ENCODE data around the gene PTPRG. TPM values are rescaled to one million over a fixed set of nuclear protein-coding genes. Genes with fewer than 3 reads are reported as not detected.

The PTPRG gene
- total RNA-seq, 2 donors from 2014 or later, result not detected

DNA sequence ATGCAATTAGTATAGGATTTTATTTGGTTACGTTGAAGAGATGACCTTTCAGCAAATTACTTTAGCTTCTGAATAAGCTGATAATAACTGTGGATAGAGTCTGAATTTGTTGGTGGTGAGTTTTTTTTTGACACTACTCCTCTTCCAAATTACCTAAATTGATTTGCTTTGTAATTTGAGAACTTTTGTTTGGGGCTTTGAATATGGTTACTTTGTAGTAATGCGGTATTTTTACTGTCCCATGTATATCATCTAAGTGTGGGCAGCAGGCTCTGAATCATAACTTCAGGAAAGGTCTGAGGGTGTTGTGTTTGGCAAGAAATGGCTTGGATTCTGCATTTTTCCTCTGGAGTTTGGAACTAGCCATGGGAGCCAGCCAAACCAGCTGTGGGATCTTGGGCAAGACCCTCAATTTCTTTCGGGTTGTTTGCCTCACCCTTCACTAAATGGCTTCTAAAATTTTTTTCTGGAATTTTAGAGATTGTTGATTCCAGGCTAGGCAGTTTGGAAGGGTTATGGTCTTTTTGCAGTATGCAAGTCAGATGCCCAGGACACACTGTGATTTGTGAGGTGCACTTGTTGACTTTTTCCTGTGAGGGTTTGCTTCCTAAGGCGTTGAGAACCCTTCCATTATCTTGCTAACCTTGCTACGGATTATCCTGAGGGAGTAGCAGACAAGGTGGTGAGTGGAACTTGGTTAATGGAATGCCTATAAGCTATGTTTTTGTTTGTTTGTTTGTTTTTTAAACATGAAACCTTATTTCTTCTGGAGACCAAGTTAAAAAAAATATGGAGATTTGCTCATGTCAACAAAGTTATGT is 10.4 kb downstream of the PTPRG start:
- ATAC-seq (replicated peaks), result no peak
- Mint-ChIP-seq H3K4me3 (no peak overlapping the region), H3K27me3 (no peaks in the 10 kb centered on the region), H3K36me3 (ENCODE audit: low read depth) (no peaks in the 10 kb centered on the region), H3K27ac (no peak overlapping the region), H3K4me1 (no peaks in the 10 kb centered on the region), H3K9me3 (peaks cover 3% of the 10 kb centered on the region)

DNA sequence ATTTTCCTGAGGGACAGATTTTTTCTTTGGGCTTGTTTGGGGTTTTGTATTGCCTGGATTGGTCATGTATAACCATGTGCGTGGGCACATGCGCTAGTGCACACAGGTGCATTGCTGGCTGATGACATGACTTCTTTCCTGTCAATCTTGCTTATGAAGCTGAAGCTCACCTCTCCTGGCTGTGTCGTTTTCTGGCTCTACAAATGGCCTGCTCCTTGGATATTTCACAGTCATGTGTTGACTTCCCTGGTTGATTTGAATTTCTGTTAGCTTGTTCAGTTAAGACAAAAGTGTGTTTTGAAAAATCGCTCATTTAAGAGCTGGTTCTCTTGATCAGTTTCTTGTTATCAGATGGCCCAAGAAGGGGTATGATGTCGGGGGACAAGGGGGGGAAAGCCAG is 11.5 kb downstream of the PTPRG start:
- Mint-ChIP-seq H3K36me3 (ENCODE audit: low read depth) (no peaks in the 10 kb centered on the region), H3K4me3 (no peak overlapping the region), H3K4me1 (no peaks in the 10 kb centered on the region), H3K27ac (no peak overlapping the region), H3K9me3 (peaks cover 3% of the 10 kb centered on the region), H3K27me3 (no peaks in the 10 kb centered on the region)
- no peak for ATAC-seq (replicated peaks)

DNA sequence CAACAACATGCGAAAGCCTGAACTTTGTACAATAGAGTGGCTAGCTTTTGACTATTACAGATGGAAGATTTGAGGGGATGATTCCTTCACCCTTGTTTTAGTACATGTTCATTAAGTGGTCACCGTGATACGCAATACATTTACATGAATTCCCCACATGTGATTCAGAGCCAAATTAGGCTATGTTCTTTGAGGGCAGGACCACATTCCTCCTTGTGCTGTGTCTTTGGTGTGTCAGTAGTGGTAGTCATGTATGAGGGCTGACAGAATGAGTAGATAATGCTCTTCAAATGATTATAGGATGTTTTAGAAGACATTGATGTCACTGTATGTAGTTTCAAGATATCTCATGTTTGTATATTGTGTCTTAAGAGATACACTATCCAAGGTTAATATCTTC is 12.1 kb downstream of the PTPRG start:
- Mint-ChIP-seq H3K4me1 (no peaks in the 10 kb centered on the region), H3K4me3 (no peak overlapping the region), H3K9me3 (peaks cover 3% of the 10 kb centered on the region), H3K27ac (no peak overlapping the region), H3K27me3 (no peaks in the 10 kb centered on the region), H3K36me3 (ENCODE audit: low read depth) (no peaks in the 10 kb centered on the region)
- no peak for ATAC-seq (replicated peaks)

DNA sequence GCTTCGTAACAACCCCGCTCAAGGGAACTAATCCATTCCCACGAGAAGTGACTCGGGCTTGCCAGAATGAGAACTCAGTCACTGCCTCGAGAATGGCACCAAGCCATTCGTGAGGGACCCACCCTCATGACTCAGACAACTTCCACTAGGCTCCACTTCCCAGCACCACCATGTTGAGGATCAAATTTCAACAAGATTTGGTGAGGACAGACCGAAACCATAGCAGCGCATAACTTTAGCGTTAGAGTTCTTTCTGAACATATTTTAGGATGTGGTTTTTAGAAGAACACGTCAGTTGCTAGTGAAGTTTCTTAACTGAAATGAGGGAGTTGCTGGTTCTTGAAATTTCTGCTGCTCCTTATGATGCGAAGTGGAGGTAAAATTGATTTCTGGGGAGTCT is 13.5 kb downstream of the PTPRG start:
- Mint-ChIP-seq H3K36me3 (ENCODE audit: low read depth) (no peaks in the 10 kb centered on the region), H3K4me3 (no peak overlapping the region), H3K9me3 (peaks cover 3% of the 10 kb centered on the region), H3K27me3 (no peaks in the 10 kb centered on the region), H3K27ac (no peak overlapping the region), H3K4me1 (no peaks in the 10 kb centered on the region)
- no peak for ATAC-seq (replicated peaks)

DNA sequence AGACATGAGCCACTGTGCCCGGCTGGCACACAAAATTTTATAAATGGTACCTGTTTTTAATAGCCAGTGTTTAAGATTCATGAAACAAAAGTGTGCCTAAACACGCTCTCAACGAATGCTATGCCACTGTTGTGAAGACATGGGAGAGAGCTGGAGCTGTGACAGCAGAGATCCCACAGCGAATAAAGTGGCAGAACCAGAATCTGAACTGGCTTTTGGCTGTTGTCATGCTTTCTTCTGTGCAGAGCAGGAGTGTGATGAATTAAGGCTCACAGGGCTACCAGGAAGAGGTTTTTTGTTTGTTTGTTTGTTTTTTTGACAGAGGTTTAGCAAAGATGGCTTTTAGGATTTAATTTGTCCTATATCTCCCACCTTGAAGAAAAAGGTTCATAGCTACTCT is 14.5 kb downstream of the PTPRG start:
- H3K9me3 Mint-ChIP-seq, result peaks cover 3% of the 10 kb centered on the region
- H3K27me3 Mint-ChIP-seq, result no peaks in the 10 kb centered on the region
- H3K4me3 Mint-ChIP-seq, result no peak overlapping the region
- no peak for ATAC-seq (replicated peaks)
- no peak overlapping the region for H3K27ac Mint-ChIP-seq
- H3K36me3 Mint-ChIP-seq (ENCODE audit: low read depth), result no peaks in the 10 kb centered on the region
- H3K4me1 Mint-ChIP-seq, result no peaks in the 10 kb centered on the region

DNA sequence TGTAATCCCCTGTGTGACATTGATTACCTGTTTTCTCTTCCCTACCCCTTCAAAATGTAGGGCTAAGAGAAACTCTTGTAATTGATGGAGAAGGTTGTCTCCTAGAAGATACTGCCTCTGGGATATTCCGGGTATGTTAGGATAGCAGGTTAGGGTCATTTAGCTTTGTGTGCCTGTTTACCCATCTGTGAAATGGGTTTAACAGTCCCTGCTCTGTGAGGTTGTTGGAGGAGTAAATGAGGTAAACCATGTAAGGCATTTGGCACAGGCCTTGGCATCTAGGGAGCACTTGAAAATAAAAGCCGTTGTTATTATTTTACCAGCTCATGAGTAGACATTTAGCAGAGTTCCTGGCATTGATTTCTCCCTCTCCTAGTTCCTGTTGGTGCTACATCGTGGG is 16.4 kb downstream of the PTPRG start:
- Mint-ChIP-seq H3K4me3 (no peak overlapping the region), H3K4me1 (no peaks in the 10 kb centered on the region), H3K9me3 (peaks cover 3% of the 10 kb centered on the region), H3K27ac (no peak overlapping the region), H3K36me3 (ENCODE audit: low read depth) (no peaks in the 10 kb centered on the region), H3K27me3 (no peaks in the 10 kb centered on the region)
- no peak for ATAC-seq (replicated peaks)

DNA sequence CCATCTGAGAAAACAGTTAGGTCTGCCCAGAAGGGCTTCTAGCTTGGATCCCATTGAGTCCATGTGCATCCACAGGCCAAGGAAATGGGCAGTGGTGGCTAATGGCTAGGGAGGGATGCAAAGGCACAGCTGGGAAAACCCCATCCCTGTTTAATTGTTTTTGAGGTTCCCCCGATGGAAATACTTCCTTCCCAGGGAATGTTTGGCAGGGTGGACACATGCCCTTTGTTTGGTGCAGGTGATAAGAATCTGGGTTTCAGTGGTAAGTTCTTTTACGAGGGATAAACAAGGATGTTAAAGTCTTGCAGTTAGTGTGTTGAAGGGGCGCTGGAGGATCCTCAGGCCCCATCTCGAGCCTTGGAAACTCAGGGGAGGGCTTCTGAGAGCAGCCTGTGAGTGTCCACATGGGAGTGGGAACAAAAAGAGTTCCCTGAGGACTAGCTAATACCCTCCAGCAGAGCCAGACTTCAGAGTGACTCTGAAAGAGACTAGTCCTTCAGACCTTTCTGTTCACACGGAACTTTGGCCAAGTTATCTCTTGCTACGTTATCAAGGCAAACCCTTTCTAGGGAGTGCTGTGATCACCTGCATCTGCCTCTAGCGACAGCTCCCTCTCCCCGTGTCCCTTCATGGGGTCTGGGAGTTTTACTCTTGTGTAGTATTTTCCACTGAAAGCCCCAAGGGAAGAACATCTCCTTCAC is 17.4 kb downstream of the PTPRG start:
- Mint-ChIP-seq H3K9me3 (peaks cover 3% of the 10 kb centered on the region), H3K27me3 (no peaks in the 10 kb centered on the region), H3K27ac (no peak overlapping the region), H3K36me3 (ENCODE audit: low read depth) (no peaks in the 10 kb centered on the region), H3K4me1 (no peaks in the 10 kb centered on the region), H3K4me3 (no peak overlapping the region)
- ATAC-seq (replicated peaks), result no peak

DNA sequence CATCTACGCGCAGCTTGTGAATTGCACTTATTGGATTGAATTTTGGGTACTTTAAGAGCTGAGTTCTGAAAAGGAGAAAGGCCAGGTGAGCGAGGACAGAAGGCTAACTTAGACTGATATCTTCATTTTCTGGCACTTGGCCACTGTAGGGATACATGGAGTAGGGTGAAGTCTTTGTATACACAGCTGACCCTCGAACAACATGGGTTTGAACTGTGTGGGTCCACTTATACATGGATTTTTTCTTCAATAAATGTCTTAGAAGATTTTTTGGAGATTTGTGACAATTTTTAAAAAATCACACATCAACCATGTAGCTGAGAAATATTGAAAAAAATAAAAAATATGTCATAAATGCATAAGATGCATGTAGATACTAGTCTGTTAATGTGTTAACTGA is 18.3 kb downstream of the PTPRG start:
- no peak overlapping the region for H3K27ac Mint-ChIP-seq
- no peak for ATAC-seq (replicated peaks)
- H3K4me1 Mint-ChIP-seq, result no peaks in the 10 kb centered on the region
- H3K36me3 Mint-ChIP-seq (ENCODE audit: low read depth), result no peaks in the 10 kb centered on the region
- H3K27me3 Mint-ChIP-seq, result no peaks in the 10 kb centered on the region
- peaks cover 7% of the 10 kb centered on the region for H3K9me3 Mint-ChIP-seq
- H3K4me3 Mint-ChIP-seq, result no peak overlapping the region

DNA sequence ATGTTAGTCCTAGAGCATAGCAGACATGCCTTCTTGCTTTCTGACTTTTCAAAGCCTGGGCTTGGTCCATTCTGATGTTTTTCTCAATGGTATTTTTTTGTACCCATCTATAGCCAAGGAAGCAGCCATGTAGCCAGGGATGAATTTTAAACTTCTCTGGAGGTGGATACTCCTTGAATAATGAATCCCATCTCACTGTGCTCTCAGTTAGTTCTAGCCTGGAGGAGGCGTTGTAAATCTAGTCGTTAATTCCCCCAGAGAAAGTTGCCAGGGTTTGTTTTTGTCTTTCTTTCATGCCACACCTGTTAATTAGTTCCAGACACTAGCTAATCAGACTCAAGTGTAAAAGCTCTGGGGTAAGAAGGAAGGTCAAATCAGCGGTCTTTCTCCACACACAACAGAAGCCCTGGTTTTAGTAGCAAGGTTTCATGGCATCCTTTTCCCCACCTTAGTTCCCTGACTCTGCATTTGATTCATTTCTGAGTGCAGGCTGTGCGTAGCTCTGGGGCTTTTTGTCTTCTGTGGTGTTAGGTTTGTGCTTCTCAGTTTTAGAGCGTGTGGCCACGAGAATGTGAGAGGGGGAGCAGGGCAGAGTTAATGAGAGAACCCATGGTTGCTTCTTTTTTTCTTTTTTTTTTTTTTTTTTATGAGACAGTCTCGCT is 19.7 kb downstream of the PTPRG start:
- H3K4me3 Mint-ChIP-seq, result no peak overlapping the region
- no peak for ATAC-seq (replicated peaks)
- peaks cover 4% of the 10 kb centered on the region for H3K9me3 Mint-ChIP-seq
- no peaks in the 10 kb centered on the region for H3K4me1 Mint-ChIP-seq
- no peaks in the 10 kb centered on the region for H3K36me3 Mint-ChIP-seq (ENCODE audit: low read depth)
- no peaks in the 10 kb centered on the region for H3K27me3 Mint-ChIP-seq
- H3K27ac Mint-ChIP-seq, result no peak overlapping the region

DNA sequence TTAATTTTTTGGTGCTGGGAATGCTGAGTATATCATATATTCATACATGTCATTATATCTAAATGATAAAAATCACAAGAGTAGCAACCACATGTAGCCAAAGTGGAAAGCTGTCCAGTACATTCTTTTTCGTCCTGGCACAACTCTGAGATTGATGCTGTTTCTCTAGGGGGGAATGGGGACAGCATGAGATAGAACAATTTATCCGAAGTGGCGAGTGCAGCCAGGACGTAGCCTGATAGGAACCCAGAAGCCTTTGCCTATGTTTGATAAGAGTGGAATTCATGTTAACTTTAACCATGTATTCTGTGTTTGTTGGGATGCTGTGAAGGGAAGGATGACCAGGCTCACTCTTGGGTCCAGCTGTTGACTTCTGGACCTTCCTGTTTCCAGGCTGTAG is 20.9 kb downstream of the PTPRG start:
- ATAC-seq (replicated peaks), result no peak

DNA sequence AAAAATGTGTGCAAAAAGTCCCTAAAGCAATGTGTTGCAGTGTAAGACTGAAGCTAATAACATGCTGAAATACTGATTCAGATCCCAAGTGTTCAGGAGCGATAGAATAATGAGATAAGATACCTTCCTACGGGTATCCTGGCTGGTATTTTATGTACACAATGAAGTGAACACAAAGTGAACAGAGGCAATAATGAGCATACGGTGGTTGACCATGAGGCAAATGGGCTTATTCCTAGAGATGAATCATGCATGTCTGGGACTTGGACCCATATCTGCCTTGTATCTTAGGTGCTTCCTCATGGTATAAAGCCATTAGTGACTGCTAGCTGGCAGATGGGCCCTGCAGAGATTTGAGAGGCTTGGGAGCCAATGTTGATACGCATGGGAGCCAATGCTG is 21.5 kb downstream of the PTPRG start:
- Mint-ChIP-seq H3K36me3 (ENCODE audit: low read depth) (no peaks in the 10 kb centered on the region), H3K9me3 (peaks cover 4% of the 10 kb centered on the region), H3K4me3 (no peak overlapping the region), H3K27me3 (no peaks in the 10 kb centered on the region), H3K4me1 (no peaks in the 10 kb centered on the region), H3K27ac (no peak overlapping the region)
- no peak for ATAC-seq (replicated peaks)

More for the DNA sequence above, 20.9 kb downstream of the PTPRG start:
- no peak overlapping the region for H3K4me3 Mint-ChIP-seq
- H3K9me3 Mint-ChIP-seq, result peaks cover 4% of the 10 kb centered on the region
- H3K27ac Mint-ChIP-seq, result no peak overlapping the region
- H3K4me1 Mint-ChIP-seq, result no peaks in the 10 kb centered on the region
- H3K27me3 Mint-ChIP-seq, result no peaks in the 10 kb centered on the region
- H3K36me3 Mint-ChIP-seq (ENCODE audit: low read depth), result no peaks in the 10 kb centered on the region

DNA sequence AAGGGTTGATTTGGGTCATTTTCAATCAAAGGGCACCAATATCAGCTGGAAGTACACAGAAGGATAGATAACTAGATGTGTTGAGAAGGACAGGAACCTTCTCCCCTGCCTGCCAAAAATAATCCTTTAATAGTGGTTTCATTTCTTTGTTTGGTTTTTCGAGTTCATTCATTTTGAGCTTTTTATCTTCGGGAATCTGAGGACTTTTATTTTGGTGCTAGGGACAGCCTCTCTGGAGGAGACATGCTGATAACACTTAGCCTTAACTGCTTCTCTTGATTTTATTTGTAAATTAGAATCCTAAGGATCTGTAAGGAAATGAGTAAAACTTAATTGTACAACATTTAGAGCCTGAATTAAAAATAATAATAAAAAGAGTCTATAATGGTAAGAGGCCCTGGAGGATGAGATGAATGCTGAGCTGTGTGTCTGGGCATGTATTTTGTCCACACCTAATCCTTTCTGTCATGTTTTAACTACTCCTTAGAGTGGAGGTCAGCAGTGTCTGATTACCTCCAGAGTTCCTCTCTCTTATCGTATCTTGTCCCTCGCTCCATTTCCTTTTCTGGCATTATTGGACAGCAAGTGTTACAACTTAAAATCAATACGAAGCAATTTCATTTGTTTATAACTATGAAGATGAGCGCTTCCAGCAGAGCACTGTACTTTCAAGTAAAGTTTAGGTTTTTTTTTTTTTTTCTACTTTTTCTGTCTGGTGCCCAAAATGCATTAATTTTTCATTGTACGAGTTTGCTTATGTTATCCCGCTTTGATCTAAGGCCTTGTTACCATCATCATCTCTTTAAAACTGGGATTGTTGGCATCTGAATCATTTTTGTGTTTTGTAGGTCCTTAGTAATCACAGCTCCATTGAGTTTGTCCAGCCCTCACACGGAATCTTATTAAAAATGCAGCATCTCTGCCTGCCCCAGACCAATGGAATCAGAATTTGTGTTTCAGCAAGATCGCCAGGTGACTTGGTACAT is 22.8 kb downstream of the PTPRG start:
- no peak overlapping the region for H3K27ac Mint-ChIP-seq
- no peak overlapping the region for H3K4me3 Mint-ChIP-seq
- ATAC-seq (replicated peaks), result no peak
- no peaks in the 10 kb centered on the region for H3K4me1 Mint-ChIP-seq
- peaks cover 4% of the 10 kb centered on the region for H3K9me3 Mint-ChIP-seq
- H3K36me3 Mint-ChIP-seq (ENCODE audit: low read depth), result no peaks in the 10 kb centered on the region
- H3K27me3 Mint-ChIP-seq, result no peaks in the 10 kb centered on the region

DNA sequence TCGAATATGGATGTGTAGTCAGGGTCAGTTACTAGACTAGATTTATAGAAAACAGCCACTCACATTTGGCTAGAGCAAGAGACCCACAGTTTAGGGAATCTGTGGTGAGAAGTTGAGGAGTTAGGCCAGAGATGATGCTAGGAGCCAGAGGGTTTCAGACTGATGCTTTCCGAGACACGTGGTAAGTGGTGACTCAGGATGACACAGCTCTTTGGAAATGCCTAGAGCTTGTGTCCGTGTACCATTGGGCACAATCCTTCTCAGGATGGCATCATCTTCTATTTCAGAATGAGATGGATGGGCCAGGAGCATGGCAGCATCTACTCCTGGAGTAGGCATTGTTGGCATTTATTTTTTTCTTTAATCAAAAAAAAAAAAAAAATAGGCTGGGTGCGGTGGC is 28.5 kb downstream of the PTPRG start:
- H3K4me1 Mint-ChIP-seq, result no peaks in the 10 kb centered on the region
- ATAC-seq (replicated peaks), result no peak
- peaks cover 4% of the 10 kb centered on the region for H3K9me3 Mint-ChIP-seq
- no peak overlapping the region for H3K27ac Mint-ChIP-seq
- H3K4me3 Mint-ChIP-seq, result no peak overlapping the region
- peaks cover 5% of the 10 kb centered on the region for H3K27me3 Mint-ChIP-seq
- no peaks in the 10 kb centered on the region for H3K36me3 Mint-ChIP-seq (ENCODE audit: low read depth)

DNA sequence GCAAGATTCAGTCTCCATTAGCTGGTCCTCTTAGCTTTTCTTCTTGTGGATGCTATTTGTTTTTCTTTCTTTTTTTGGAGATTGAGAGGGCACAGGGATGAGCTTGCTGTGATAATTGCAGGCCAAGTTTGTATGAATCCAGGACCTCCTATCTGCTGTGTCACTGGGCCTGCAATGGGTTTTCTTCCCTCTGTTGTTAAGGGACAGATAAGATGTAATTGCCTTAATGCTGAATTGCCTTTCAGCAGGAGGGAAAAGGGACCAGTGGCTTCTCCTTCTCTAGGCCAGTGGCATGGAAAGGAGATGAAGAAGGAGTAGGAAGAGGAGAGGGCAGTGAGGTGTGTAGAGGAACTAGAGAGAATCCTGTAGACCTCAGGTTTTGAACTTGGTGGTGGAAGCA is 29.9 kb downstream of the PTPRG start:
- H3K4me3 Mint-ChIP-seq, result no peak overlapping the region
- no peaks in the 10 kb centered on the region for H3K4me1 Mint-ChIP-seq
- H3K36me3 Mint-ChIP-seq (ENCODE audit: low read depth), result no peaks in the 10 kb centered on the region
- H3K9me3 Mint-ChIP-seq, result peaks cover 4% of the 10 kb centered on the region
- peaks cover 5% of the 10 kb centered on the region for H3K27me3 Mint-ChIP-seq
- no peak for ATAC-seq (replicated peaks)
- no peak overlapping the region for H3K27ac Mint-ChIP-seq
